Osteocyte (in vitro differentiated cells): ENCODE measurements around the gene TMEM205. TPM values are rescaled to one million over a fixed set of nuclear protein-coding genes. Genes with fewer than 3 reads are reported as not detected.
"Not testable (repeated sequence)": the region's sequence is repeated elsewhere in the genome, so short reads cannot be mapped to it uniquely, and the experiment has no call there.

Experiments
- DNase-seq: peaks from one replicate; pipeline ENCODE4 v3.0.0; 2021; ENCODE audit warnings: mixed read lengths; ENCODE audit not compliant: unreplicated experiment; ENCODE audit errors: extremely low spot score
- H3K27ac Mint-ChIP-seq: one replicate; pipeline ENCODE4 v1.8.0; 2021; ENCODE audit warnings: mild to moderate bottlenecking, mixed read lengths; ENCODE audit not compliant: unreplicated experiment
- H3K27me3 Mint-ChIP-seq: one replicate; pipeline ENCODE4 v1.8.0; 2021; ENCODE audit warnings: mixed read lengths; ENCODE audit not compliant: unreplicated experiment
- H3K36me3 Mint-ChIP-seq: one replicate; pipeline ENCODE4 v1.8.0; 2021; ENCODE audit warnings: mixed read lengths; ENCODE audit not compliant: unreplicated experiment
- H3K4me1 Mint-ChIP-seq: one replicate; pipeline ENCODE4 v1.8.0; 2021; ENCODE audit warnings: mixed read lengths; ENCODE audit not compliant: unreplicated experiment
- H3K4me3 Mint-ChIP-seq: one replicate; pipeline ENCODE4 v1.8.0; 2021; ENCODE audit warnings: mild to moderate bottlenecking, moderate library complexity, mixed read lengths; ENCODE audit not compliant: unreplicated experiment
- H3K9me3 Mint-ChIP-seq: one replicate; pipeline ENCODE4 v1.8.0; 2021; ENCODE audit warnings: mixed read lengths; ENCODE audit not compliant: unreplicated experiment
- CTCF ChIP-seq: fragments of 200-600 bp; sonication (generic); IDR thresholded peaks from 2 replicates; pipeline ENCODE4 v1.5.0; 2021; ENCODE audit warnings: antibody characterized with exemption, mild to moderate bottlenecking, moderate library complexity
- total RNA-seq: library from RNA; stranded (reverse); gene quantifications from 2 replicates; pipeline ENCODE4 v1.2.1, GENCODE V29; 2021

TMEM205 gene
- total RNA-seq, 1 donor from 2014 or later, result 57.4 TPM

GRCh38 chr19:11337080-11337479 lies 9.0 kb downstream of the TMEM205 start:
- peaks cover 4% of the 10 kb centered on the region for H3K36me3 Mint-ChIP-seq
- H3K27ac Mint-ChIP-seq, result no peak overlapping the region
- no peaks in the 10 kb centered on the region for H3K27me3 Mint-ChIP-seq
- no peaks in the 10 kb centered on the region for H3K9me3 Mint-ChIP-seq
- no peak for DNase-seq
- no peak overlapping the region for H3K4me3 Mint-ChIP-seq
- TF ChIP-seq CTCF, result no peak
- H3K4me1 Mint-ChIP-seq, result peaks cover 11% of the 10 kb centered on the region

- H3K27me3 Mint-ChIP-seq, result no peaks in the 10 kb centered on the region
- DNase-seq, result no peak
- H3K4me1 Mint-ChIP-seq, result peaks cover 11% of the 10 kb centered on the region
- no peaks in the 10 kb centered on the region for H3K9me3 Mint-ChIP-seq
- no peak overlapping the region for H3K27ac Mint-ChIP-seq
- no peak for TF ChIP-seq CTCF
- no peak overlapping the region for H3K4me3 Mint-ChIP-seq
- H3K36me3 Mint-ChIP-seq, result peaks cover 4% of the 10 kb centered on the region
Measured at GRCh38 chr19:11335449-11336146, 10.5 kb downstream of the TMEM205 start.

- not testable (repeated sequence) for H3K27ac Mint-ChIP-seq, H3K4me3 Mint-ChIP-seq, H3K4me1 Mint-ChIP-seq, H3K27me3 Mint-ChIP-seq, DNase-seq, H3K36me3 Mint-ChIP-seq, H3K9me3 Mint-ChIP-seq
Measured at GRCh38 chr19:11333838-11334237, 12.2 kb downstream of the TMEM205 start.

- Mint-ChIP-seq H3K9me3 (no peaks in the 10 kb centered on the region), H3K4me1 (no peaks in the 10 kb centered on the region), H3K4me3 (no peak overlapping the region), H3K36me3 (peaks cover 4% of the 10 kb centered on the region), H3K27ac (no peak overlapping the region), H3K27me3 (no peaks in the 10 kb centered on the region)
- no peak for DNase-seq
- TF ChIP-seq CTCF, result no peak
Measured at GRCh38 chr19:11332822-11333221, 13.2 kb downstream of the TMEM205 start.

GRCh38 chr19:11331502-11331901 lies 14.6 kb downstream of the TMEM205 start:
- H3K9me3 Mint-ChIP-seq, result no peaks in the 10 kb centered on the region

More at GRCh38 chr19:11331502-11331901, 14.6 kb downstream of the TMEM205 start:
- no peaks in the 10 kb centered on the region for H3K27me3 Mint-ChIP-seq
- H3K36me3 Mint-ChIP-seq, result peaks cover 4% of the 10 kb centered on the region
- no peak for DNase-seq
- no peaks in the 10 kb centered on the region for H3K4me1 Mint-ChIP-seq
- H3K27ac Mint-ChIP-seq, result no peak overlapping the region
- no peak overlapping the region for H3K4me3 Mint-ChIP-seq
- no peak for TF ChIP-seq CTCF
